GM19238 (cell line): Measurements from ENCODE around the gene TJAP1.
"Not testable (repeated sequence)": the region's sequence is repeated elsewhere in the genome, so short reads cannot be mapped to it uniquely, and the experiment has no call there.

ENCODE experiments used
- DNase-seq: peaks from one replicate; pipeline ENCODE4 v3.0.0; 2011; ENCODE audit warnings: low spot score; ENCODE audit not compliant: insufficient read length

The TJAP1 gene

GRCh38 chr6:43453831-43454230 is 23.5 kb upstream of the TJAP1 start:
- DNase-seq, result no peak

GRCh38 chr6:43454290-43454695 is 23.1 kb upstream of the TJAP1 start:
- DNase-seq, result peak; percentile 74

- DNase-seq, result peak; percentile 60
Observed at GRCh38 chr6:43454696-43455530, 22.5 kb upstream of the TJAP1 start.

GRCh38 chr6:43455531-43456428 is 21.6 kb upstream of the TJAP1 start, which contains the start of gene DLK2:
DLK2 (minus strand) TSS chr6:43455548; CDS start chr6:43454825, 723 bp downstream.
- peak; percentile 40 for DNase-seq

- DNase-seq, result no peak
Observed at GRCh38 chr6:43457643-43458042, 19.7 kb upstream of the TJAP1 start.

- not testable (repeated sequence) for DNase-seq
Observed at GRCh38 chr6:43458154-43458553, 19.2 kb upstream of the TJAP1 start.

GRCh38 chr6:43459535-43459934 is 17.8 kb upstream of the TJAP1 start:
- no peak for DNase-seq

- no peak for DNase-seq
Observed at GRCh38 chr6:43460032-43460431, 17.3 kb upstream of the TJAP1 start.

- DNase-seq, result no peak
Observed at GRCh38 chr6:43461936-43462335, 15.4 kb upstream of the TJAP1 start.

- no peak for DNase-seq
Observed at GRCh38 chr6:43464337-43464736, 13.0 kb upstream of the TJAP1 start.

GRCh38 chr6:43465948-43466347 is 11.4 kb upstream of the TJAP1 start:
- no peak for DNase-seq

- not testable (repeated sequence) for DNase-seq
Observed at GRCh38 chr6:43467265-43467664, 10.1 kb upstream of the TJAP1 start.

GRCh38 chr6:43467752-43468151 is 9.6 kb upstream of the TJAP1 start:
- DNase-seq, result no peak

- no peak for DNase-seq
Observed at GRCh38 chr6:43468240-43468639, 9.1 kb upstream of the TJAP1 start.

GRCh38 chr6:43468748-43469681 is 8.4 kb upstream of the TJAP1 start:
- no peak for DNase-seq

- DNase-seq, result no peak
Observed at GRCh38 chr6:43469947-43470346, 7.4 kb upstream of the TJAP1 start.

- DNase-seq, result no peak
Observed at GRCh38 chr6:43471399-43471798, 6.0 kb upstream of the TJAP1 start.

- DNase-seq, result no peak
Observed at GRCh38 chr6:43472515-43472914, 4.9 kb upstream of the TJAP1 start.

GRCh38 chr6:43475516-43475915 is 1.9 kb upstream of the TJAP1 start:
- DNase-seq, result no peak

GRCh38 chr6:43476746-43477145 is 624 bp upstream of the TJAP1 start:
- no peak for DNase-seq

GRCh38 chr6:43478008-43478372 is 620 bp downstream of the TJAP1 start:
- no peak for DNase-seq
